Nephron (organoid): ENCODE results near the gene RASGRF2.

ENCODE experiments used
- H3K27ac Mint-ChIP-seq, 3 experiments: 2 replicates each; pipeline ENCODE4 v1.8.0; 2020; ENCODE audit warnings: mixed read lengths in 3 of 3, mild to moderate bottlenecking in 2 of 3, moderate library complexity in 1 of 3
- H3K27me3 Mint-ChIP-seq: 2 replicates; pipeline ENCODE4 v1.8.0; 2021; ENCODE audit warnings: low read depth, mild to moderate bottlenecking, moderate library complexity, mixed read lengths
- H3K36me3 Mint-ChIP-seq: 2 replicates; pipeline ENCODE4 v1.8.0; 2020; ENCODE audit warnings: low read depth, mixed read lengths
- H3K4me1 Mint-ChIP-seq: 2 replicates; pipeline ENCODE4 v1.8.0; 2020; ENCODE audit warnings: mixed read lengths
- H3K4me3 Mint-ChIP-seq, 3 experiments: 2 replicates each; pipeline ENCODE4 v1.8.0; 2020; ENCODE audit warnings: mild to moderate bottlenecking in 3 of 3, mixed read lengths in 3 of 3, moderate library complexity in 2 of 3
- H3K9me3 Mint-ChIP-seq: 2 replicates; pipeline ENCODE4 v1.8.0; 2020; ENCODE audit warnings: mixed read lengths
- CTCF ChIP-seq, 3 experiments: fragments of 200-600 bp; sonication (generic); IDR thresholded peaks; one replicate each; pipeline ENCODE4 v1.5.0; 2021; ENCODE audit warnings: antibody characterized with exemption in 3 of 3; ENCODE audit not compliant: unreplicated experiment in 3 of 3

RASGRF2 gene

GRCh38 chr5:81222285-81222684 is 262.1 kb downstream of the RASGRF2 start:
- no peak for TF ChIP-seq CTCF (IDR thresholded peaks at IDR 0.05; ENCODE audit: unreplicated experiment in 3 of 3)
- H3K4me1 Mint-ChIP-seq: no peaks in the 10 kb centered on the region
- no peak overlapping the region for H3K27ac Mint-ChIP-seq

GRCh38 chr5:81225463-81225862 is 265.3 kb downstream of the RASGRF2 start:
- no peak overlapping the region for H3K4me3 Mint-ChIP-seq
- peaks cover 2% of the 10 kb centered on the region for H3K27me3 Mint-ChIP-seq
- peaks cover 13% of the 10 kb centered on the region for H3K4me1 Mint-ChIP-seq
- H3K9me3 Mint-ChIP-seq: no peaks in the 10 kb centered on the region
- no peaks in the 10 kb centered on the region for H3K36me3 Mint-ChIP-seq
- H3K27ac Mint-ChIP-seq: no peak overlapping the region
- no peak for TF ChIP-seq CTCF (IDR thresholded peaks at IDR 0.05; ENCODE audit: unreplicated experiment in 3 of 3)

More at GRCh38 chr5:81222285-81222684, 262.1 kb downstream of the RASGRF2 start:
- no peak overlapping the region for H3K4me3 Mint-ChIP-seq
- no peaks in the 10 kb centered on the region for H3K27me3 Mint-ChIP-seq
- H3K36me3 Mint-ChIP-seq: peaks cover 13% of the 10 kb centered on the region
- H3K9me3 Mint-ChIP-seq: no peaks in the 10 kb centered on the region

- TF ChIP-seq CTCF (IDR thresholded peaks at IDR 0.05; ENCODE audit: unreplicated experiment in 3 of 3): no peak
- peaks cover 21% of the 10 kb centered on the region for H3K4me1 Mint-ChIP-seq
- peaks cover 4% of the 10 kb centered on the region for H3K27me3 Mint-ChIP-seq
- no peaks in the 10 kb centered on the region for H3K9me3 Mint-ChIP-seq
- H3K4me3 Mint-ChIP-seq: no peak overlapping the region
- no peak overlapping the region for H3K27ac Mint-ChIP-seq
- no peaks in the 10 kb centered on the region for H3K36me3 Mint-ChIP-seq
Measured at GRCh38 chr5:81226286-81226685, 266.1 kb downstream of the RASGRF2 start.

GRCh38 chr5:81226949-81227348 is 266.8 kb downstream of the RASGRF2 start:
- Mint-ChIP-seq H3K9me3 (no peaks in the 10 kb centered on the region), H3K4me3 (no peak overlapping the region), H3K4me1 (peaks cover 26% of the 10 kb centered on the region), H3K27ac (no peak overlapping the region), H3K36me3 (no peaks in the 10 kb centered on the region), H3K27me3 (peaks cover 4% of the 10 kb centered on the region)
- no peak for TF ChIP-seq CTCF (IDR thresholded peaks at IDR 0.05; ENCODE audit: unreplicated experiment in 3 of 3)

- Mint-ChIP-seq H3K4me3 (no peak overlapping the region), H3K36me3 (no peaks in the 10 kb centered on the region), H3K9me3 (no peaks in the 10 kb centered on the region), H3K4me1 (peaks cover 38% of the 10 kb centered on the region), H3K27ac (no peak overlapping the region), H3K27me3 (peaks cover 4% of the 10 kb centered on the region)
- no peak for TF ChIP-seq CTCF (IDR thresholded peaks at IDR 0.05; ENCODE audit: unreplicated experiment in 3 of 3)
Measured at GRCh38 chr5:81228084-81228483, 267.9 kb downstream of the RASGRF2 start.

GRCh38 chr5:81230416-81230815 is 270.3 kb downstream of the RASGRF2 start:
- Mint-ChIP-seq H3K27ac (peak overlapping the region in 2 of 3 experiments; percentile 83 to 97), H3K27me3 (peaks cover 4% of the 10 kb centered on the region), H3K36me3 (no peaks in the 10 kb centered on the region), H3K4me3 (peak overlapping the region in 2 of 3 experiments; percentile 10 to 70), H3K4me1 (peaks cover 58% of the 10 kb centered on the region), H3K9me3 (no peaks in the 10 kb centered on the region)
- no peak for TF ChIP-seq CTCF (IDR thresholded peaks at IDR 0.05; ENCODE audit: unreplicated experiment in 3 of 3)
